SK-N-MC (cell line): ENCODE results near the gene UBE2U.
"Not testable (repeated sequence)": the region's sequence is repeated elsewhere in the genome, so short reads cannot be mapped to it uniquely, and the experiment has no call there.

Source experiments
- DNase-seq: peaks from one replicate; pipeline ENCODE4 v3.0.0-alpha.2; 2011; ENCODE audit warnings: low read depth, low spot score
- H3K27ac ChIP-seq: fragments of 200-600 bp; sonication (generic); 2 replicates; pipeline ENCODE4 v1.5.1; 2016; ENCODE audit warnings: mixed run types
- H3K36me3 ChIP-seq: fragments of 200-600 bp; sonication (generic); 2 replicates; pipeline ENCODE4 v1.6.1; 2017; ENCODE audit warnings: antibody characterized with exemption, low read length, mixed read lengths; ENCODE audit not compliant: insufficient read depth
- H3K4me3 ChIP-seq: fragments of 200-600 bp; sonication (generic); 2 replicates; pipeline ENCODE4 v1.5.1; 2016
- H3K9ac ChIP-seq: fragments of 200-600 bp; sonication (generic); 2 replicates; pipeline ENCODE4 v1.8.0; 2017; ENCODE audit warnings: mixed run types, mixed read lengths; ENCODE audit not compliant: insufficient read length
- H3K9me3 ChIP-seq: fragments of 200-600 bp; sonication (generic); 2 replicates; pipeline ENCODE4 v1.6.1; 2017; ENCODE audit warnings: low read depth, mild to moderate bottlenecking, antibody characterized with exemption, low read length, moderate library complexity, mixed read lengths
- EZH2 ChIP-seq: fragments of 200-600 bp; sonication (generic); IDR thresholded peaks from one replicate; pipeline ENCODE4 v1.6.1; 2017; ENCODE audit warnings: antibody characterized with exemption
- FOXP2 ChIP-seq: optimal IDR thresholded peaks from 2 replicates; pipeline ENCODE3; 2011; ENCODE audit warnings: mild to moderate bottlenecking, moderate library complexity; ENCODE audit not compliant: insufficient read depth; ENCODE audit errors: extremely low read length, control extremely low read depth
- POLR2AphosphoS5 ChIP-seq: IDR thresholded peaks from 2 replicates; pipeline ENCODE4 v1.6.1; 2012; ENCODE audit warnings: mild to moderate bottlenecking, low read depth, low read length, borderline replicate concordance

Gene UBE2U

DNA sequence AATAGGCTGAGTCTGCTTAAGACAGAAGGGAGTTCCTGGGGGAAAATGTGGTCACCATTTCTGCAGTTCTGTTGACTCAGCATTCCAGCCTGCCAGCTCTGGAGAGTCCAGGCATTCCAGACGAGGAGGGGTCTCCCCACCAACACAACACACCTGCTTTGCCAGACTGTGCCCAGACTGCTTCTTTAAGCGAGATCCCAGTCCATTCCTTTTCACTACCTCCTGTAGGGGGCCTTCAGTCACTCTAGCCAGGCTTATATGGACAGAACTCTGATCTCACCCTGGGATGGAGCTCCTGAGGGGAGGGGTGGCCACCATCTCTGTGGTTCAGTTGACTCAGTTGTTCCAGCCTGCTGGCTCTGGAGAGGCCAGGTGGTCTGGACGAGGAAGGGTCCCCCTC lies 48.5 kb downstream of the UBE2U start:
- Histone ChIP-seq H3K27ac (no peak overlapping the region), H3K4me3 (no peak overlapping the region), H3K36me3 (no peaks in the 10 kb centered on the region), H3K9ac (no peak overlapping the region), H3K9me3 (no peaks in the 10 kb centered on the region; the same call in 1 of the 2 replicates)
- DNase-seq: no peak
- TF ChIP-seq FOXP2 (no peak), POLR2AphosphoS5 (no peak), EZH2 (no peak)

GRCh38 chr1:64257233-64257632 lies 53.8 kb downstream of the UBE2U start:
- not testable (repeated sequence) for H3K9ac ChIP-seq, H3K9me3 ChIP-seq, H3K36me3 ChIP-seq, H3K27ac ChIP-seq, DNase-seq, H3K4me3 ChIP-seq

DNA sequence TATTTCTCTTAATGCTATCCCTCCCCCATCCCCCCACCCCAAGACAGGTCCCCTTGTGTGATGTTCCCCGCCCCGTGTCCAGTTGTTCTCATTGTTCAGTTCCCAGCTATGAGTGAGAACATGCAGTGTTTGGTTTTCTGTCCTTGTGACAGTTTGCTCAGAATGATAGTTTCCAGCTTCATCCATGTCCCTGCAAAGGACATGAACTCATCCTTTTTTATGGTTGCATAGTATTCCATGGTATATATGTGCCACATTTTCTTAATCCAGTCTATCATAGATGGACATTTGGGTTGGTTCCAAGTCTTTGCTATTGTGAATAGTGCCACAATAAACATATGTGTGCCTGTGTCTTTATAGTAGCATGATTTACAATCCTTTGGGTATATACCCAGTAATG lies 55.0 kb downstream of the UBE2U start:
- not testable (repeated sequence) for H3K36me3 ChIP-seq, H3K4me3 ChIP-seq, H3K9ac ChIP-seq, DNase-seq, H3K27ac ChIP-seq, H3K9me3 ChIP-seq

GRCh38 chr1:64263335-64263734 lies 59.9 kb downstream of the UBE2U start:
- no peak for TF ChIP-seq POLR2AphosphoS5
- no peak for TF ChIP-seq EZH2
- no peak for TF ChIP-seq FOXP2
- no peaks in the 10 kb centered on the region for H3K36me3 ChIP-seq
- H3K9ac ChIP-seq: no peak overlapping the region
- H3K4me3 ChIP-seq: no peak overlapping the region
- H3K27ac ChIP-seq: no peak overlapping the region
- no peaks in the 10 kb centered on the region for H3K9me3 ChIP-seq
- no peak for DNase-seq

DNA sequence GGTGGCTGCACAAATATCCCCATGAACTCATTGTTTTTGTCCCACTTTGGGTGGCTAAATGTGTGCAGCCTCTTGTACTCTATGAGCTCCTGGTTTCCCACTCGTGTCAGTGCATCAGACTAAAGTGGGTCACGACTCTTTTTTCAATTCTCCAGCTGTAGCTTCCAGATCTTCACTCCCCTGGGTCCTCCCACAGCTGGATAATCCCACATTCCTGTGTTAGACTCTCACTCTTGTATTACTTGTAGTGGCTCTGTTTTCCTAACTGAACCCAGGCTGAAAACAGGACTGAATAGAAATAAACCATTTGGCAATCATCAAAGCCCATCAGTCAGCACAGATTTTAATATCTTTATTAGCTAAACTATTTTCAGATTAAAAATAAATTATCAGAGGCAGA lies 60.4 kb downstream of the UBE2U start:
- H3K9ac ChIP-seq: no peak overlapping the region
- no peak overlapping the region for H3K27ac ChIP-seq
- no peaks in the 10 kb centered on the region for H3K9me3 ChIP-seq
- H3K4me3 ChIP-seq: no peak overlapping the region
- no peak for TF ChIP-seq FOXP2
- no peak for TF ChIP-seq EZH2
- TF ChIP-seq POLR2AphosphoS5: no peak
- H3K36me3 ChIP-seq: no peaks in the 10 kb centered on the region
- DNase-seq: no peak

- TF ChIP-seq POLR2AphosphoS5: no peak
- TF ChIP-seq EZH2: no peak
- TF ChIP-seq FOXP2: no peak
- Histone ChIP-seq H3K27ac (no peak overlapping the region), H3K9me3 (no peaks in the 10 kb centered on the region), H3K9ac (no peak overlapping the region), H3K4me3 (no peak overlapping the region), H3K36me3 (no peaks in the 10 kb centered on the region)
- DNase-seq: no peak
Observed at GRCh38 chr1:64265141-64265540, 61.7 kb downstream of the UBE2U start.

DNA sequence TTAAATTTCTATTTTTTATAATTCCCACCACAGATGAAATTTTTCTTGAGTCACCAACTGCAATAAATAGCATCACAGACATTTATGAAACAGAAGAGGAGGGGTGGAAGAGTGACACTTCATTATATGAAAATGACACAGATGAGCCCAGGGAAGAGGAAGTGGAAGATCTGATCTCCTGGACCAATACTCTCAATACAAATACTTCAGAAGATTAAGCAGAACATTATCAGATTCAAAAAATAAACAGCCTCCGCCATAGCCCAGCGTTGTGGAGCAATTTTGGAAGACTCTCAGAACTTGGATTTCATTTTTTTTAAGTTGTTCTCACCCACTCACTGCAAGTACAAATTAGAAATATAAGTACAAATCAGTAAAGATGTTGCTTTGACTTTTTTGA lies 63.6 kb downstream of the UBE2U start:
- DNase-seq: no peak
- no peaks in the 10 kb centered on the region for H3K9me3 ChIP-seq
- H3K9ac ChIP-seq: no peak overlapping the region
- no peak overlapping the region for H3K4me3 ChIP-seq
- no peak for TF ChIP-seq FOXP2
- TF ChIP-seq EZH2: no peak
- TF ChIP-seq POLR2AphosphoS5: no peak
- no peaks in the 10 kb centered on the region for H3K36me3 ChIP-seq
- H3K27ac ChIP-seq: peak overlapping the region; percentile 49; the same call in 1 of the 2 replicates

GRCh38 chr1:64268653-64269557 lies 65.5 kb downstream of the UBE2U start:
- H3K9ac ChIP-seq: peak overlapping the region; percentile 42
- H3K27ac ChIP-seq: peak overlapping the region; percentile 89
- TF ChIP-seq FOXP2 (no peak), EZH2 (no peak), POLR2AphosphoS5 (no peak)
- no peaks in the 10 kb centered on the region for H3K9me3 ChIP-seq
- H3K36me3 ChIP-seq: no peaks in the 10 kb centered on the region
- H3K4me3 ChIP-seq: peak overlapping the region; percentile 36; the same call in 1 of the 2 replicates
- peak; percentile 96 for DNase-seq

DNA sequence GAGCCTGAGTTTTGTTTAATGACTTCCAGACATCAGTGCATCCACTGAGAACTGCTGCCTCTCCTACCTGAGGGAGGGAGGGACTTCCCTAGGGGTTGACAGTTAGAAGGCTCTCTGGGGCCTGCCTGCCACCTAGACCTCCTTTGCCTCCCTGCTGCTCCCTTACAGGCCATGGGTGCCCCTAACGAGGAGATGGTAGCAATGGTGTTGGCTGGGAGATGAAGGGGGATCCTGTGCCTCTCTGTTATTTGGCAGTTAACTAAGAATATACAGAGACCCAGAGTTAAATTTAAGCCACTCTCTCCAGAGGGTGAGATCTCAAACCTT lies 66.1 kb downstream of the UBE2U start:
- no peaks in the 10 kb centered on the region for H3K9me3 ChIP-seq
- peak overlapping the region; percentile 89 for H3K27ac ChIP-seq
- TF ChIP-seq EZH2 (no peak), POLR2AphosphoS5 (no peak), FOXP2 (no peak)
- H3K36me3 ChIP-seq: no peaks in the 10 kb centered on the region
- DNase-seq: no peak
- peak overlapping the region; percentile 36; the same call in 1 of the 2 replicates for H3K4me3 ChIP-seq
- H3K9ac ChIP-seq: no peak overlapping the region
